ENCODE results near the gene ATF3.
"Not testable (repeated sequence)": the region's sequence is repeated elsewhere in the genome, so short reads cannot be mapped to it uniquely, and the experiment has no call there.

The ATF3 gene

DNA sequence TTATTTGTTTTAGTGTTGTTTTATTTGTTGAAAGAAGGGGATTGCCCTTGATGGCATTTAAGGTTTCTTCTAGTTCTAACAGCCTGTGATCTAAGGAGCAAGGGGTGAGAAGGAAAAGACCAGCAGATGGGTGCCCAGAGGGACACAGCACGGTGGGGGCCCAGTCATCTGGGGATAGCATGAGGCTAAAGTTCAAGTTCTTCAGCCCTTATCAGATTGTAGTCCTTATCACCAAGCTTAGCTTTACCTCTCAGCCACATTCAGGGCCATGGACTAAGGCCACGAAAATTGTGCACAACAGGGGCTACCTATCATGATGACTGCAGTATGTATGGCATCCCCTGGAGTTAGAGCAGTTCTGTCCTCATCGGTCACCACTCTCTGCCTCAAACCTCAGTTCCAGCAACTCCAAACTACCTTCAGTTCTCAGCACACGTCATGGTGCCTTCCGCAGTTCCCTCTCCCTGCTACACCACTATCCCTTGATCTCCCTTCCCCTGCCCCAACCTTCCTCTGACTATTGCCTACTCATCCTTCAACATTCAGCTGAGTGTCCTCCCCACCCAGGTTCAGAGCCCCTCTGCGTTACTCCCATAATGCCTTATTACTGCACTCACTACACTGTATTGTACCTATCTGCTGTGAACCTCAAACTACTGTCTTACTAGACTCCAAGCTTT is 36.4 kb downstream of the ATF3 start:
- H3K4me1 Mint-ChIP-seq, result no peaks in the 10 kb centered on the region
- no peak overlapping the region for H3K4me3 Mint-ChIP-seq
- H3K9me3 Mint-ChIP-seq, result peaks cover 0 to 5% of the 10 kb centered on the region in 2 donors
- no peak overlapping the region for H3K27ac Mint-ChIP-seq
- DNase-seq, result no peak
- no peaks in the 10 kb centered on the region for H3K27me3 Mint-ChIP-seq
- no peak for ATAC-seq

GRCh38 chr1:212645546-212646543 is 37.3 kb downstream of the ATF3 start:
- Mint-ChIP-seq H3K27me3 (no peaks in the 10 kb centered on the region), H3K4me1 (no peaks in the 10 kb centered on the region), H3K27ac (peak overlapping the region in 1 of 2 donors; percentile 82), H3K4me3 (no peak overlapping the region), H3K9me3 (peaks cover 0 to 2% of the 10 kb centered on the region in 2 donors)
- ATAC-seq, result no peak
- DNase-seq, result no peak

DNA sequence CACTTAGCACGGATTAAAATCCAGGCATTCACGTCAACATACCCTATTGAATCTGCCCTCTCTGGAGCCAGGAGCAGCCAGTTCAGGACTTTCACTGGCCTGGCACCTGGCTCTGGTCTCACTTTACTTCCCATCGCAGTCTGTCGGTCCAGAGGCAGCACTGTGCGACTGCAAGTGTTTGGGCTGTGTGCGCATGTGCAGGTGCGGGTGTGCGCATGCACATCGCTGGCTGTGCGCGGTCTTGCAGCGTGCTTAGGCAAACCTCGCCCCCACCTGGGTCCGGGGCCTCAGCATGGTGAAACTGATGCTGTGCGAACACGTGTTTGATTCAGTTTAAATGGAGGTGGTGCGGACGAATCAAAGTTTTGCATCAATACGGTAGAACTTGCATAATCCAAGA is 38.0 kb downstream of the ATF3 start:
- Mint-ChIP-seq H3K4me3 (no peak overlapping the region), H3K27me3 (no peaks in the 10 kb centered on the region), H3K4me1 (no peaks in the 10 kb centered on the region), H3K9me3 (no peaks in the 10 kb centered on the region), H3K27ac (no peak overlapping the region)
- DNase-seq, result no peak
- no peak for ATAC-seq

GRCh38 chr1:212647004-212647403 is 38.4 kb downstream of the ATF3 start:
- Mint-ChIP-seq H3K9me3 (no peaks in the 10 kb centered on the region), H3K27ac (no peak overlapping the region), H3K4me3 (no peak overlapping the region), H3K4me1 (no peaks in the 10 kb centered on the region), H3K27me3 (no peaks in the 10 kb centered on the region)
- ATAC-seq, result peak; percentile 31
- no peak for DNase-seq

GRCh38 chr1:212648431-212648830 is 39.9 kb downstream of the ATF3 start:
- Mint-ChIP-seq H3K4me3 (no peak overlapping the region), H3K27ac (no peak overlapping the region), H3K4me1 (no peaks in the 10 kb centered on the region), H3K27me3 (no peaks in the 10 kb centered on the region), H3K9me3 (no peaks in the 10 kb centered on the region)
- DNase-seq (no peak), ATAC-seq (no peak)

DNA sequence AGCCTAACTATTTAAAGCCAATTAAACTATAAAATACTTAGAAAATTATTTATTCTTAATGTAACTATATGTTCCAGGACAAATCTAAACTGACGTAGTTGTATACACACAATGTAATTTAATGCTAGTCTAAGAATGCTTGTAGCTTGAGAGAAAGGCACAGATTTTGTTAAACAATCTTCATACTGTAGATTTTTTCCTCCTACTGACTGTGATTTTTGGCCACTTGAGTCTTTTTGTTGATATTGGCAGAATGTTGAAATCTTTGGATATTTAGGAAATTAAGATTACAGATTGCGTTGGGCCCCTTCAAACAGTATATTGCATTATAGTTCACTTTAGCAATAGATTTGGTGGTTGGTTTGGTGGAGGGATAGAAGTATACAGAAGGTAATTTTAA is 40.5 kb downstream of the ATF3 start:
- no peak overlapping the region for H3K27ac Mint-ChIP-seq
- H3K4me1 Mint-ChIP-seq, result no peaks in the 10 kb centered on the region
- H3K4me3 Mint-ChIP-seq, result no peak overlapping the region
- peaks cover 4% of the 10 kb centered on the region for H3K27me3 Mint-ChIP-seq
- DNase-seq, result no peak
- no peaks in the 10 kb centered on the region for H3K9me3 Mint-ChIP-seq
- ATAC-seq, result no peak

DNA sequence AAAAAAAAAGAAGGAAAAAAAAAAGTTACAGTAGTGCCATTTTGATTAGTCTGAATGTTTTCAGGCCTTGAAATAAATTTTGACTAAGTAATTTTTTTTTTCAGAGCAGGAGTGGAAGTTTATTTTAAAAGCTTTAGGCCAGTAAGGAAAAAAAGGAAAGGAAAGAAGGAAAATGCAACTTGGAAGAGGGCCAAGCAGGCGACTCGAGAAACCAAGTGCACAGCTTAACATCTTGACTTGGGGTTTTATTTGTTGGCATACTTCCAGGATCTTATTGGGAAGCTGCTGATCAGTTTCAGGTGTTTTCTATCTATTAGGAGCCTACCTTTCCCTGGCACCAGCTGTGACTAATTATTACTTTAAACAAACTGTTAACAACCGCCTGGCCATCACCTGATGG is 41.7 kb downstream of the ATF3 start:
- Mint-ChIP-seq H3K4me1 (no peaks in the 10 kb centered on the region), H3K27me3 (peaks cover 16% of the 10 kb centered on the region), H3K27ac (no peak overlapping the region), H3K9me3 (no peaks in the 10 kb centered on the region), H3K4me3 (no peak overlapping the region)
- DNase-seq, result no peak
- no peak for ATAC-seq

- no peak for ATAC-seq
- no peak for DNase-seq
- peaks cover 24% of the 10 kb centered on the region for H3K27me3 Mint-ChIP-seq
- no peaks in the 10 kb centered on the region for H3K9me3 Mint-ChIP-seq
- H3K4me1 Mint-ChIP-seq, result no peaks in the 10 kb centered on the region
- H3K27ac Mint-ChIP-seq, result no peak overlapping the region
- no peak overlapping the region for H3K4me3 Mint-ChIP-seq
Observed at GRCh38 chr1:212651521-212651920, 43.0 kb downstream of the ATF3 start.

DNA sequence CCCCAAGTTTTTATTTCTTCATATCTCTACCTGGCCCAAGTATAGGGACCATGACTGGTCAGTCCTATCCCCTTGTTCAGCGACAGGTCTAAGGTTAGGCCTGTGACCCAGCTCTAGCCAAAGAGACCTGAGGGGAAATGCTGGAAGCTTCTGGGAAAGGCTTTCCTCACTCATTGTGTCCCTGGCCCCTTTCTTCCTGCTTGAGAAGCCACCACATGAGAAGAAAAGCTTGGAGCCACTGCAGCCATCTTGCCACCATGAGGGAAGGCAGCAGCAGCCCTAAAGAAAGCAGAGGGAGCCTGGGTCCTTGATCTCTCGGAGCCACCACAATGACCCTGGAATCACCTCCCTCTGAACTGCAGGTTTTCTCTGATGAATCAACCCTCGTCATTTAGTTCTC is 43.4 kb downstream of the ATF3 start:
- Mint-ChIP-seq H3K27ac (no peak overlapping the region), H3K27me3 (peaks cover 25% of the 10 kb centered on the region), H3K4me3 (no peak overlapping the region), H3K4me1 (no peaks in the 10 kb centered on the region), H3K9me3 (no peaks in the 10 kb centered on the region)
- ATAC-seq, result no peak
- no peak for DNase-seq

GRCh38 chr1:212652609-212653008 is 44.0 kb downstream of the ATF3 start:
- Mint-ChIP-seq H3K27ac (no peak overlapping the region), H3K4me3 (no peak overlapping the region)

GRCh38 chr1:212655668-212656440 is 47.3 kb downstream of the ATF3 start:
- no peak overlapping the region for H3K27ac Mint-ChIP-seq
- H3K9me3 Mint-ChIP-seq, result no peaks in the 10 kb centered on the region
- no peaks in the 10 kb centered on the region for H3K4me1 Mint-ChIP-seq
- no peak overlapping the region for H3K4me3 Mint-ChIP-seq
- peaks cover 58% of the 10 kb centered on the region for H3K27me3 Mint-ChIP-seq
- no peak for ATAC-seq
- DNase-seq, result no peak

More at GRCh38 chr1:212652609-212653008, 44.0 kb downstream of the ATF3 start:
- Mint-ChIP-seq H3K4me1 (no peaks in the 10 kb centered on the region), H3K9me3 (no peaks in the 10 kb centered on the region), H3K27me3 (peaks cover 32% of the 10 kb centered on the region)
- no peak for ATAC-seq
- DNase-seq, result no peak

GRCh38 chr1:212656730-212657129 is 48.2 kb downstream of the ATF3 start:
- no peak overlapping the region for H3K4me3 Mint-ChIP-seq
- H3K9me3 Mint-ChIP-seq, result no peaks in the 10 kb centered on the region
- DNase-seq (no peak), ATAC-seq (no peak)
- H3K4me1 Mint-ChIP-seq, result no peaks in the 10 kb centered on the region
- H3K27me3 Mint-ChIP-seq, result peaks cover 63% of the 10 kb centered on the region
- H3K27ac Mint-ChIP-seq, result no peak overlapping the region

DNA sequence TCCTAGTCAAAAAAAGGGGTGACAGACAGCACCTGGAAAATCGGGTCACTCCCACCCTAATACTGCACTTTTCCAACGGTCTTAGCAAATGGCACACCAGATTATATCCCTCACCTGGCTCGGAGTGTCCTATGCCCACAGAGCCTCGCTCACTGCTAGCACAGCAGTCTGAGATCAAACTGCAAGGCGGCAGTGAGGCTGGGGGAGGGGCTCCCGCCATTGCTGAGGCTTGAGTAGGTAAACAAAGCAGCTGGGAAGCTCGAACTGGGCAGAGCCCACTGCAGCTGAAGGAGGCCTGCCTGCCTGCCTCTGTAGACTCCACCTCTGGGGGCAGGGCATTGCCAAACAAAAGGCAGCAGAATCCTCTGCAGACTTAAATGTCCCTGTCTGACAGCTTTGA is 49.7 kb downstream of the ATF3 start:
- H3K4me3 Mint-ChIP-seq, H3K4me1 Mint-ChIP-seq, H3K27ac Mint-ChIP-seq, H3K9me3 Mint-ChIP-seq, ATAC-seq, DNase-seq: not testable (repeated sequence)
- H3K27me3 Mint-ChIP-seq, result peaks cover 72% of the 10 kb centered on the region

- DNase-seq (no peak), ATAC-seq (no peak)
- Mint-ChIP-seq H3K27me3 (peaks cover 34% of the 10 kb centered on the region), H3K4me3 (peak overlapping the region in 1 of 2 donors; percentile 80), H3K27ac (no peak overlapping the region), H3K9me3 (no peaks in the 10 kb centered on the region), H3K4me1 (peaks cover 28% of the 10 kb centered on the region)
Observed at GRCh38 chr1:212664409-212665199, 56.0 kb downstream of the ATF3 start.

Measured in stimulated activated naive CD8-positive, alpha-beta T cell treated with anti-CD3 and anti-CD28 coated beads, Interleukin-15, amount 100 ng/mL, for 72 hours (primary cell).